ENCODE measurements around the gene ACTR1B. TPM values are rescaled to one million over a fixed set of nuclear protein-coding genes. Genes with fewer than 3 reads are reported as not detected.

The ACTR1B gene
- total and polyA plus RNA-seq, 5 experiments from 2014 or later: 11.7 to 97.8 (median 17.9) TPM

DNA sequence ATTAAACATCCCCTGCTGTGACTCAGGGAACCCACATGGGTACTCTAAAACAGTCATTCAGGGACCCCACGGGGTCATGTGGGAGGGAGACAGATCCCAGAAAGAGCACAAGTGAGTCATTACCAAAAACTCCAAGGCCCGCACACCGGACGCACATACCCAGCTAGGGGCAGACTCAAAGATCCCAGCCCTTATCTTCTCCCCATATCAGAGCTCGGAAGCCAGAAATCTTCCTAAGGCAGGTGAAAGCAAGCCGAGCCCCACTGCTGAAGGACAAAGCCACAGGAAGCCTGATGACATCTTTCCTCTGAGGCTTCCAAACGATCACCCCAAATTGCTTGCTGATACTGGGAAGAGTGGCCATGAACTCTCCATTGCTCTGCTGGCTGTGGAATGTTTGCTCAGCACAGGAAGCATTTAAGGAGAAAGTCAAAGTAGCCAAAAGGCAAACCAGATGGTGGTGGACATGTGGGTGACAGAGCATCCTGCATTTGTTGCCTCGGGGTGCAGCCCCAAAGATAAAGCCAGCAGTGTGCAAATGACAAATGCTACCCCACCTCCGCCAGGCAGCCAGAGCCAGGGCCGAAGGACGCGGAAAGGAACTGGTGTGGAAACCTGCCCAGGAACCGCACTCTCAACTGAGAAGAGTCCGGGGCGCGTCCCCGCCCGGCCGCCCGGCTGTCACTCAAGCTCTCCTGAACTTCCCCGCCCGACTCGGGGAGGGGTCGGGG is 784 bp downstream of the ACTR1B start:
- Mint-ChIP-seq H3K27ac (peak overlapping the region; percentile 88 to 99 (median 96)), H3K4me3 (peak overlapping the region; percentile 90 to 98 (median 96)), H3K9me3 (no peaks in the 10 kb centered on the region), H3K36me3 (peaks cover 0 to 21% (median 0%) of the 10 kb centered on the region in 3 donors), H3K27me3 (no peaks in the 10 kb centered on the region), H3K4me1 (peaks cover 22 to 42% (median 32%) of the 10 kb centered on the region in 4 donors)
- POLR2A ChIA-PET: interaction anchor here (0.8 to 8.6 kb wide), 7 partner anchors 11 to 801 kb away, joined by 3 to 170 read pairs (median 5); partner anchors contain the start of genes COX5B and ZAP70
- DNase-seq: peak; percentile 32 to 80 (median 56)
- ATAC-seq: peak; percentile 23 to 35

- H3K4me3 Mint-ChIP-seq: peak overlapping the region; percentile 90 to 98 (median 96)
- H3K27me3 Mint-ChIP-seq: no peaks in the 10 kb centered on the region
- H3K4me1 Mint-ChIP-seq: peaks cover 22 to 42% (median 32%) of the 10 kb centered on the region in 4 donors
- no peaks in the 10 kb centered on the region for H3K9me3 Mint-ChIP-seq
- H3K27ac Mint-ChIP-seq: peak overlapping the region; percentile 88 to 99 (median 96)
- DNase-seq: no peak
- POLR2A ChIA-PET: interaction anchor here (0.9 to 8.6 kb wide), 6 partner anchors 11 to 802 kb away, joined by 3 to 170 read pairs (median 7); partner anchors contain the start of genes COX5B and ZAP70
- H3K36me3 Mint-ChIP-seq: peaks cover 0 to 25% (median 0%) of the 10 kb centered on the region in 3 donors
- no peak for ATAC-seq
These were observed 1.4 kb downstream of the ACTR1B start for GRCh38 chr2:97662386-97662894.

GRCh38 chr2:97661927-97662326 is 1.9 kb downstream of the ACTR1B start:
- Mint-ChIP-seq H3K4me3 (peak overlapping the region; percentile 90 to 98 (median 96)), H3K36me3 (peaks cover 0 to 30% (median 0%) of the 10 kb centered on the region in 3 donors), H3K27me3 (no peaks in the 10 kb centered on the region), H3K9me3 (no peaks in the 10 kb centered on the region), H3K27ac (peak overlapping the region in 9 of 10 donors; percentile 19 to 99 (median 90)), H3K4me1 (peaks cover 22 to 42% (median 32%) of the 10 kb centered on the region in 4 donors)
- DNase-seq (no peak), ATAC-seq (no peak)
- POLR2A ChIA-PET: interaction anchor here (1.2 to 8.6 kb wide), 4 partner anchors 10 to 803 kb away, joined by 3 to 170 read pairs (median 8); partner anchors contain the start of genes COX5B and ZAP70

DNA sequence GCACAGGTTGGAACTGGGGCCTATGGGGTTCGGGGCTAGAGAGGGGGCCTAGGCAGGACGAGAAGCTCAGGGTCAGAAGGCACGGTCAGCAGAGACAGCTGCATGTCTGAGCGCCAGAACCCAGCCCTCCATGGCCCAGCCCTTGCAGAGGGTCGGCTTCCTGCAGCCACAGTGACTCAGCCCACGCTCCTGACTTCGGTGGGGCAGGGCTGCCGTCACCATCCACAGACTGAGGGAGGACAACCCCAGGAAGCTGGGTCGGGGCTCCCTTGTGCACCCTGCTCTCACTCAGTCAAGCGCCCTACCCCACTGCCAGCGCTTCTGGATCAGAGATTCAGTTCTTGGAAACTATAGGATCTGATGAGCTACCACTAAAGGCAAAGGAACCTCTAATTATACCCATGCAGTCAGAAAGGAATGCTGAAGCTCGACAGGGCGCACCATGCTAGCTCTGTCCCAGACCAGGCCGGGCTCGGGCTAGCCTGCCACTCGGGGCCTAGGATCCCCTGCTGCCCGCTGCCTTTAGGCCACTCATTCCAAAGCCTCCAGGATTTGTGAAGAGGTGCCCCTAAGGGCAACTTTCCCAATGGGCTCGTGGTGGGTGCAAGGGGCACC is 3.0 kb downstream of the ACTR1B start:
- POLR2A ChIA-PET: interaction anchor here (8.6 kb wide), 1 partner anchor 14 kb away, joined by 170 read pairs; the partner anchor contains the start of gene COX5B
- H3K9me3 Mint-ChIP-seq: no peaks in the 10 kb centered on the region
- peak overlapping the region in 3 of 10 donors; percentile 12 to 98 (median 30) for H3K4me3 Mint-ChIP-seq
- peaks cover 0 to 31% (median 0%) of the 10 kb centered on the region in 3 donors for H3K36me3 Mint-ChIP-seq
- DNase-seq: no peak
- peaks cover 19 to 39% (median 32%) of the 10 kb centered on the region in 4 donors for H3K4me1 Mint-ChIP-seq
- ATAC-seq: no peak
- H3K27me3 Mint-ChIP-seq: no peaks in the 10 kb centered on the region
- peak overlapping the region in 5 of 10 donors; percentile 27 to 67 (median 58) for H3K27ac Mint-ChIP-seq

DNA sequence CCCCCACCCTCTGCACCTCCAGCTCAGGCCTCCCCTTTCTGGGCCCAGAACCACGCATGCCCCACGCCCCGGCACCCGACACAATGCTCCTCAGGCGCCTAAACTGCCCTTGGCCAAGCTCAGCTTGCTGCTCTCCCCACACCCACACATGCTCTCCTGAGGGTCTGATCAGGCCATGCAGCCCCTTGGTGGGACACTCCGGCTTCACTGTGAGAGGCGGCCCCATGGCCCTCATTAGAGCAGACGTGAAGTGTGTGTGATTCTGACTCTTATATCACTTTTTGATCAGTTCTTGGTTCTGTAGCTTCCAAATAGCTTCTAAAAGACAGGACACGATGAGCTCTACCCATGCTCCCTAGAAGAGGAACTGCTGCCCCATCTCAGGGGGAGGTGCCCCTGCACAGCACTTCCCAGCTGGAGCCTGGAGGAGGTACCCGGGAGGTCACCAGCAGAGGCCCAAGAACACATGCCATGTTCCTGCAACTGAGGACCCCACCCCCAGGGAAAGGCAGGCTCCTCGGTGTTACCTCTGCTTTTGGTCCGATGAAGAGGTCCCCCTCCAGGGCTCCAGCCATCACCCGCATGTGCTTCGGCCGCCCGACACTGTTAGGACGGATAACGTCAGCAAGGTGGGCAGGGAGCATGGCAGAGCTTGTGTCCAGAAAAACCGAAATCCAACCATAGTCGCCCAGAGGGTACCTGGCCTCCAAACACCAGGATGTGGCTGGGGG is 3.6 kb downstream of the ACTR1B start:
- POLR2A ChIA-PET: interaction anchor here (8.6 kb wide), 1 partner anchor 13 kb away, joined by 170 read pairs; the partner anchor contains the start of gene COX5B
- DNase-seq: no peak
- ATAC-seq: no peak
- Mint-ChIP-seq H3K27me3 (no peaks in the 10 kb centered on the region), H3K4me1 (peaks cover 22 to 37% (median 31%) of the 10 kb centered on the region in 4 donors), H3K4me3 (peak overlapping the region in 1 of 10 donors; percentile 62), H3K36me3 (peaks cover 0 to 31% (median 0%) of the 10 kb centered on the region in 3 donors), H3K9me3 (no peaks in the 10 kb centered on the region), H3K27ac (peak overlapping the region in 4 of 10 donors; percentile 10 to 85 (median 68))

- POLR2A ChIA-PET: interaction anchor here (8.6 kb wide), 1 partner anchor 12 kb away, joined by 170 read pairs; the partner anchor contains the start of gene COX5B
These were observed 4.4 kb downstream of the ACTR1B start for GRCh38 chr2:97659256-97660043.

DNA sequence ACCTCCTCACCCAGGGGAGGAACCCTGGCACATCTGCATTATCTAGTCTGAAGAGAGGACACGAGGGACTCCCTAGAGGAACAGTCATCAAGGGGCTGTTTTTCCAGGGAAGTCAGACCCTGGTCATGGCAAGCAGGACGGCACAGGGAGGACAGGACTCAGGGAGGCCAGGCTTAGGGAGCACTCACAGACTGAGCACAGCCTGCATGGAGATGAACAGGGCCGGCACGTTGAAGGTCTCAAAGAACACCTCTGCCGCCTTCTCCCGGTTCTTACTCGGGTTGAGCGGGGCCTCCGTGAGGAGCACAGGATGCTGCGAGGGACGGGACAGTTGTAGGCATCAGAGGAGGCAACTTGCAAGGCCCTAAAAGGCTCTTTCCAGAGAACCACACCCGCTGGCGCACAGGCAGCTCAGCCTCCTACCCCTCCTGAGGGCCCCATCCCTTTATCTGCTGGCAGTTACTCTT is 5.1 kb downstream of the ACTR1B start:
- Mint-ChIP-seq H3K36me3 (peaks cover 0 to 31% (median 0%) of the 10 kb centered on the region in 3 donors), H3K4me1 (peaks cover 25 to 31% (median 28%) of the 10 kb centered on the region in 4 donors), H3K27me3 (no peaks in the 10 kb centered on the region), H3K4me3 (no peak overlapping the region), H3K9me3 (no peaks in the 10 kb centered on the region), H3K27ac (peak overlapping the region in 1 of 10 donors; percentile 90)
- ATAC-seq (no peak), DNase-seq (no peak)
- POLR2A ChIA-PET: interaction anchor here (8.6 kb wide), 1 partner anchor 12 kb away, joined by 170 read pairs; the partner anchor contains the start of gene COX5B

More at GRCh38 chr2:97659256-97660043, 4.4 kb downstream of the ACTR1B start:
- H3K4me3 Mint-ChIP-seq: peak overlapping the region in 1 of 10 donors; percentile 62
- peaks cover 0 to 31% (median 0%) of the 10 kb centered on the region in 3 donors for H3K36me3 Mint-ChIP-seq
- ATAC-seq: no peak
- H3K27me3 Mint-ChIP-seq: no peaks in the 10 kb centered on the region
- no peaks in the 10 kb centered on the region for H3K9me3 Mint-ChIP-seq
- H3K27ac Mint-ChIP-seq: peak overlapping the region in 2 of 10 donors; percentile 10 to 85
- H3K4me1 Mint-ChIP-seq: peaks cover 25 to 31% (median 28%) of the 10 kb centered on the region in 4 donors
- DNase-seq: no peak

GRCh38 chr2:97657986-97658690 is 5.7 kb downstream of the ACTR1B start:
- H3K4me3 Mint-ChIP-seq: no peak overlapping the region
- H3K27me3 Mint-ChIP-seq: no peaks in the 10 kb centered on the region
- POLR2A ChIA-PET: interaction anchor here (3.4 to 8.6 kb wide), 2 partner anchors 11 to 12 kb away, joined by 18 to 170 read pairs; partner anchors contain the start of gene COX5B
- no peak for DNase-seq
- peaks cover 24 to 31% (median 26%) of the 10 kb centered on the region in 4 donors for H3K4me1 Mint-ChIP-seq
- H3K9me3 Mint-ChIP-seq: no peaks in the 10 kb centered on the region
- ATAC-seq: no peak
- H3K36me3 Mint-ChIP-seq: peaks cover 0 to 31% (median 0%) of the 10 kb centered on the region in 3 donors
- peak overlapping the region in 3 of 10 donors; percentile 9 to 90 (median 29) for H3K27ac Mint-ChIP-seq

GRCh38 chr2:97656905-97657587 is 6.8 kb downstream of the ACTR1B start:
- H3K9me3 Mint-ChIP-seq: no peaks in the 10 kb centered on the region
- POLR2A ChIA-PET: interaction anchor here (3.4 kb wide), 1 partner anchor 11 kb away, joined by 18 read pairs; the partner anchor contains the start of gene COX5B
- peaks cover 13 to 23% (median 17%) of the 10 kb centered on the region in 4 donors for H3K4me1 Mint-ChIP-seq
- ATAC-seq (no peak), DNase-seq (no peak)
- peak overlapping the region in 3 of 10 donors; percentile 37 to 56 (median 46) for H3K27ac Mint-ChIP-seq
- H3K36me3 Mint-ChIP-seq: peaks cover 0 to 31% (median 0%) of the 10 kb centered on the region in 3 donors
- H3K4me3 Mint-ChIP-seq: no peak overlapping the region
- H3K27me3 Mint-ChIP-seq: no peaks in the 10 kb centered on the region

Data from naive thymus-derived CD8-positive, alpha-beta T cell (primary cell).